Lung microvascular endothelial cell (primary cell): ENCODE results near the gene ZC3H14. TPM values are rescaled to one million over a fixed set of nuclear protein-coding genes. Genes with fewer than 3 reads are reported as not detected.

ENCODE experiments used
- DNase-seq, 2 donors: peaks; one replicate each; pipeline versions ENCODE4 v3.0.0 to v3.0.0-alpha.2; 2010; ENCODE audit warnings: low read depth in 2 of 2
- total RNA-seq: library from RNA; depleted of rRNA; stranded (reverse); fragments of >200 nt; gene quantifications from 2 replicates; pipeline ENCODE4 v1.2.1, GENCODE V29; 2014

Gene ZC3H14
- total RNA-seq, 1 donor from 2014 or later: 47.2 TPM

DNA sequence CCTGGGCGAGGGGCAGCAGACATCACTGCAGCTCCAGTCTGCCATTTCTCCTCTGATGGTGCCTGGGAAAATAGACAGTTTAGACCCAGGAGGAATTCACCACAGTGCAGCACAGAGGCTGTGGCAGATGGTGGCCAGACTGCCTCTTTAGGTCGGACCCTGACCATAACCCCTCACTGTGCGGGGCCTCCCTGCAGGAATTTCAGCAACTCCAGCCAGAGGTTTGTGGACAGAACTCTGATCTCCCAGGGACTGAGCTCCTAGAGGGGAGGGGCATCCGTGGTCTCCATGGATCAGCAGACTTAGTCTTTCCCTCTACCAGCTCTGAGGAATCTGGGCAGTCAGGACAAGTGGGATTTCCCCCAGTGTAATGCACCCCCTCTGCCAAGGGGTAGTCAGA is 106.5 kb downstream of the ZC3H14 start:
- DNase-seq: no peak

Other genes starting within 250 kb of the ZC3H14 start
- not detected in 2 replicates for gene KCNK10, start 239.8 kb upstream of the ZC3H14 start, total RNA-seq
- 5.9 and 6.2 TPM in 2 replicates for gene SPATA7, start 177.4 kb upstream of the ZC3H14 start, total RNA-seq
- gene PTPN21, start 8.0 kb upstream of the ZC3H14 start, total RNA-seq: 2.8 and 5.2 TPM in 2 replicates
- under 0.01 TPM in 2 replicates for gene EML5, start 229.9 kb downstream of the ZC3H14 start, total RNA-seq